GM21447 (cell line): ENCODE data around the gene AQP2.

ENCODE experiments used
- ATAC-seq: cut with Tn5 transposase; IDR thresholded peaks from one replicate; pipeline ENCODE4 v1.9.1; 2021; ENCODE audit not compliant: unreplicated experiment

The AQP2 gene

GRCh38 chr12:49967777-49968250 lies 17.3 kb downstream of the AQP2 start:
- no peak for ATAC-seq

- ATAC-seq, result no peak
Observed at GRCh38 chr12:49968471-49968870, 17.9 kb downstream of the AQP2 start.

DNA sequence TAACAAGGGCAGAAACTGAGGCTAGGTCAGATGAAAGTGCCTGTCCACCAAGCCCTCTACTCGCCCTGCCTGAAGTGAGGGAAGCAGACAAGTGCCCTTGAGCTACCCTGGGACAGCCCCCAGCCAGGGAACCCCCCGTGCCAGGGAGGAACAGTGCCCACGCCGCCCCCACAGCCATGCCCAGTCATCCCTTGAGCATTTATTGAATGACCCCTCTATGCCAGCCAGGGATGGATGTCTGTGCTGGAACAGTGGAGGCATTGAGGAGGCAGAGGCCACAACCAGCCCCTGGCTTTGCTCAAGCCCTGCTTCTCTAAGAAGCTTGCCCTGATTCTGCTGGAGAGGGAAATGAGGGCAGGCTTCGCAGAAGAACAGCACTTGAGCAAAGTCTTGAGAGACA lies 18.5 kb downstream of the AQP2 start:
- no peak for ATAC-seq

- ATAC-seq, result no peak
Observed at GRCh38 chr12:49969651-49970429, 19.3 kb downstream of the AQP2 start.

- ATAC-seq, result no peak
Observed at GRCh38 chr12:49970658-49971057, 20.1 kb downstream of the AQP2 start.

- ATAC-seq, result no peak
Observed at GRCh38 chr12:49971141-49971540, 20.6 kb downstream of the AQP2 start.

DNA sequence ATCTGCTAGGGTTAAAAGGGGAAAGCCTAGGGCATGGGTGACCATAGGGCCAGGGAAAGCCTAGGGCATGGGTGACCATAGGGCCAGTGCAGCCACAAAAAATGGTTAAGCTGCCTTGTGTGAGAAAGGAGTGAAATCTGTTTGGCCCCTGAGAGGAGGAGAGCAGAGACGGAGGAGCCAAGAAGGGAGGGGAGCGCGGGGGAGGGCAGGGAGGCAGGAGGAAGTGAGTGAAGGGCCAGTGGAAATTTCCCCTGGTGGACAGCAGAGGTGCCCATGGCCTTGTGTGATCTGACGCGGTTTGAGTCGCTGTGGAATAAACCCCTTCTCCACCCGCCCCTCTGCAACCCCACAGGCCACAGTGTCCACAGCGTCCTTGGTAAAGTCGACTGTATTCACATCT lies 21.6 kb downstream of the AQP2 start:
- ATAC-seq, result no peak

DNA sequence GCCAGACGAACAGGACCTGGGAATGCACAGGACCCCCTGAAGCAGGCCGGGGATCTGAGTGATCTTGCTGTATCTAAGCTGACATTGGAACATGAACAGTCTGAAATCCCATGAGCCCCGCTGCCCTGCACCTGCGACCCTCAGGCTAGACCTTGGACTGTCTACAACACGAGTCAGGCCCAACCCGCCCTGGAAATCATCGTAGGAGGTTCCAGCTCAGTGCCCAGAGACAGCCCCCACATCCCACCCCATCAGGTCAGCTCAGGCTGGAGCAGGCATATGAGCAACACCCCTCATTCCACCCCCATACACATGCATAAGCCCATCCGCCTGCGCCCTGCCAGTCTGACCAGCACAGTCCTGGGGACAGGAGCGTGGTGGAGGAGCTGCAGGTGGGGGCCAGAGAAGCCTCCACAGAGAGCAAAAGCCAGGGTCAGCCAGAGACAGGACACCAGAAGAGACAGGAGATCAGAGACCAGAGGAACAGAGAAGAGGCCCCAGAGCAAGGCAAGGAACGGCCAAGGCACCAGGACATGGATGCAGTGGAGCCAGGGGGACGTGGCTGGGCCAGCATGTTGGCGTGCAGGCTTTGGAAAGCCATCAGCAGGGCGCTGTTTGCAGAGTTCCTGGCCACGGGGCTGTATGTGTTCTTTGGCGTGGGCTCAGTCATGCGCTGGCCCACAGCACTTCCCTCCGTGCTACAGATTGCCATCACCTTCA lies 22.3 kb downstream of the AQP2 start, which contains the start of gene AQP6:
AQP6 (plus strand) TSS at position 307 of the 720 bp plus-strand sequence; CDS start at position 534, 227 bp downstream.
- ATAC-seq, result no peak

- ATAC-seq, result no peak
Observed at GRCh38 chr12:49973361-49973830, 22.9 kb downstream of the AQP2 start.

DNA sequence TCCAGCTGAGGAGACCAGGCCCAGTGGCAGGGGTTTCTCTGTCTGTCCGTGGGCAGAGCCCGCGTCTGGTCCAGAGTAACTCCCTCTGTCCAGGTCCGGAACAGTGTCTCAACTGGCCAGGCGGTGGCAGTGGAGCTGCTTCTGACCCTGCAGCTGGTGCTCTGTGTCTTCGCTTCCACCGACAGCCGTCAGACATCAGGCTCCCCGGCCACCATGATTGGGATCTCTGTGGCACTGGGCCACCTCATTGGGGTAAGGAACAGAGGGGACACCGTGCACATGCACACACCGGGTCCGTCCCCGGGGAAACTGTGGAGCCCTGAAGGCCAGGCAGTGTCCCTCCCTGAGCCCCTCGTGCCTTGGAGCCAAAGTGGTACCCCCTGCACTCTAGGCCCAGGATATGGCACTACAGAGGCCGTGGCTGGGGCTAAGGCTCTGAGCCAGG lies 23.7 kb downstream of the AQP2 start:
- no peak for ATAC-seq

DNA sequence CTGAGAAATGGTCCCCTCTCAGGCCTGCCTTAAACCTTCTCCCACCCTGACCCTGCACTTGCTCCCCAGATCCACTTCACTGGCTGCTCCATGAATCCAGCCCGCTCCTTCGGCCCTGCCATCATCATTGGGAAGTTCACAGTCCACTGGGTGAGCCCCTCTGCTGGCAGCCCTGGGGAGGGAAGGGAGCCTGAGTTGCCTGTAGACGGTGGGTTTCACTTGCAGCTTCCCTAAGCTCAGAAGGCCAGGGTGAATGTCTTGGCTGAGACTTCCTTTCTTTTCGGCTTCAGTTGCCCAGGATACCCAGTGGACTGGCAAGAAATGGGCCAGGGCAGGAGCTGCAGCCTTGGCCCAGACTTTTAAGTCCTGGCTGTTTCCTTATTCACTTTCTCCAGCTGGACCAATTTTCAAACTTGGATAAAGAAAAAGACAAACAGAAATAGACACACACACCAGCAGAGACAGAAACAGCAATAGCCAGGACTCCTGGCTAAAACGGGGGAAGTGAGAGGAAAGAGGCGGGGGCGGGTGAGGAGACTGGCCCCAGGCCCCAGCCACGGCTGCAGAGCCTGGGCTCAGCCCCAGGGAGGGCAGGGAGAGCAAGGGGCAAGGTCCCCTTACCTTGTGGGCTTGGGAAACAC lies 24.3 kb downstream of the AQP2 start:
- no peak for ATAC-seq

DNA sequence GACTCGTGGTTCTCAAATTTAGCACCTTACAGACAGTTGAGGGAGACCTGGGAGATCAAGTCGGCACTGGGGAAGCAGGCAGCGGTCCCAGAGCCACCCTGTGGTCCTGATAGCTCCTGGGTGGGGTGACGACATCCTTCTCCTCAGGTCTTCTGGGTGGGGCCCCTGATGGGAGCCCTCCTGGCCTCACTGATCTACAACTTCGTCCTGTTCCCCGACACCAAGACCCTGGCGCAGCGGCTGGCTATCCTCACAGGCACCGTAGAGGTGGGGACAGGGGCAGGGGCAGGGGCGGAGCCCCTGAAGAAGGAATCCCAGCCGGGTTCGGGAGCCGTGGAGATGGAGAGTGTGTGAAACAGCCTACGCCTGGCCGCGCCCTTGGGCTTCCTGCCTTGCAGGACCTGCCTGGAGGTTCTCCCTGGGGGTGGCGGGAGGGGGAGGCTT lies 24.8 kb downstream of the AQP2 start:
- no peak for ATAC-seq

GRCh38 chr12:49976557-49976956 lies 26.0 kb downstream of the AQP2 start:
- no peak for ATAC-seq

DNA sequence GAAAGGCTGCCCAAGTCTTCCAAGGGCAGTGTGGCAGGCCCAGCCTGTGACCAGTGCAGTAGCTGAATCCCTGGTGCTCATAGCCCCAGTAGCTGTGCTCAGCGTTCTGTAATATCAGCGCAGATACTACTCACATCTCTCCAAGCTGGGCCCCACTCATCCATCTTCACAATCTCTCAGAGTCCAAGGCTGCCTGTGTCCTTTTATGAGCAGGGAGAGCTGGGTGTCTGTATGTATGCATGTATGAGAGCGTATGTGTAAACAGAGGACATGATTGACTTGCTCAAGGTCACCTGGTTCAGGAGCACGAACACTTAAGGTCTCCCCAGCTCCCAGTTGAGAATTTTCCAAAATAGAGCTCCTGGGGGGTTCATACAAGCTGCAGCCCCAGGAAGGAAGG lies 27.6 kb downstream of the AQP2 start:
- ATAC-seq, result no peak

GRCh38 chr12:49979016-49979586 lies 28.6 kb downstream of the AQP2 start:
- no peak for ATAC-seq

DNA sequence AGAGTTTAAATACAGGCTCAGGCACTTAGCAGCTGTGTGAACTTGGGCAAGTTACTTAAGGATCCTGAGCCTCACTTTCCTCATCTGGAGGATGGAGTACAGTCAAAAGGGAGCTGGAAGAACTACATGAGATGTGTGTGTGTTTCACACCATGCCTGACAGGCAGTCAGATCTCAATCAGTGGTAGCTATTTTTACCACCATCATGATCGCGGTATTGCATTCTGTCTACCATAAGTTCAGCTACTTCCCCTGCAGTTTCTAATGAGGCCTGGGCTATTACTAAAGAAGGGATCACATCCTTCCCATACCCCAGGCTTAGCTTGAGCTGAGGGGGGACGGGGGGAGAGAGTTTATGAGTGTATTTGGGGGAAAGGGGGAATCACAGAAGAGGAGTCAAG lies 29.3 kb downstream of the AQP2 start:
- no peak for ATAC-seq

DNA sequence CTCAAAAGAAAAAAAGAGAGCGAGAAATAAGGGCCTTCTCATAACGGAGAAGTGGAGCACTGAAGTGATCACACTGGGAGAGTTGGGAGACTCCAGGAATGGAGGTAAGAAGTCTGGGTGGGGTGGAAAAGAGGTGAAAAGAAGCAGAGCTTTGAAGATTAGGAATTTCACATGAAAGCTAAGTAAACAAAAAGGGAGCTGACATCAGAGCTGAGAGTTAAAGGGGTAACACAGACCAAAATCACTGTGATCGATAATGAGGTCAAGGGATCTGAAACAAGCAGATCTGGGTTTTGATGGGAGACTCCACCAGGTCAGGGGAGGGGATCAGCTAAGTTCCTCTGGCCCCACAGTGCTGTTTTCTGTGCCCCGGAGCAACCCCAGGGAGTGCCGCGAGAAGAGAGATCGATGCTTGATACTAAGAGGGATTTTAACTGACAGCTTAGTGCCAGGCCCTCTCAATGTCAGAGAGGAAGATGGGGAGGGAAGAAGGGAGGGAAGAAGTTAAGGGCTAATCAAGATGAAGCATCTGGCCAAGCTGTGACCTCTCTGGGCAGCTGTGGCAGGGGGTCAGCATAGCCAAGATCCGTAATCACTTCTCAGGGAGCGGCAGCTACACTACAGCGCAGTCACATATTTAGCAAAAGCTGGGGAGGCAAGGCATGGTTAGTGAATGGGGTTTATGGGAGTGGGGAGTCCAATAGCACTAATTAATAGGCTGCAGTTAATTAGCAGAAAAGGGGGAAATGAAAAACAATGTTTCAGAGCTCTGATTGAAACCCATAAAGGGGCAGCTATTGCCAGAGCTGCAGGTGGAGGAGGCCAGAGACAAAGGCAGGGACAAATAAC lies 30.2 kb downstream of the AQP2 start:
- no peak for ATAC-seq

GRCh38 chr12:49982246-49983087 lies 31.9 kb downstream of the AQP2 start:
- ATAC-seq, result no peak

DNA sequence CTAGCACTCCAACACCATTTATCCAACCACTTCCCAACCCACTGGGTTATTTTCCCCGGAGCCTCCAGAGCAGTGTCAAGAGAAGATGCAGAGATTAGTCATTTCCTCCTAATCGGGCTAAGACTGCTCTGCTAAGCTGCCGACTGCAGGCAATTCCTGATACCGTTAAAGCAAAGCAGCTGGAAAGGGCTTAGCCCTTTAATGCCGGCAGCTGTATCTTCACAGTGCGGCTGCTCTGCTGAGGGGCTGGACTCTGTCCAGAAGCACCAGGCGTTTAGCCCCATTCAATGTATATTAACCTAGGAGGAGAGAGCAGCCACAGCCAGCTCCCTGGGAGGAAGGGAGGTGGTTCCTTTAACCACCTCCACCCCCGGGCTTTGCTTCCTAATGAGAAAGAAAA lies 33.4 kb downstream of the AQP2 start:
- no peak for ATAC-seq
